Smooth muscle cell (in vitro differentiated cells): Measurements from ENCODE around the gene GRB10. TPM values are rescaled to one million over a fixed set of nuclear protein-coding genes. Genes with fewer than 3 reads are reported as not detected.

Experiments used
- DNase-seq: peaks from one replicate; lab custom pipeline; 2025; ENCODE audit not compliant: unreplicated experiment; lab: John Stamatoyannopoulos, UW
- H2AFZ ChIP-seq: fragments of 200-600 bp; sonication (generic); 2 replicates; pipeline ENCODE4 v1.6.0; 2016; ENCODE audit warnings: antibody characterized with exemption, low read depth, mild to moderate bottlenecking
- H3F3A ChIP-seq: fragments of 200-600 bp; sonication (generic); 2 replicates; pipeline ENCODE4 v1.6.0; 2017; ENCODE audit warnings: antibody characterized with exemption, low read depth
- H3K27ac ChIP-seq: fragments of 200-600 bp; sonication (generic); 2 replicates; pipeline ENCODE4 v1.5.1; 2016; ENCODE audit warnings: low read depth, mild to moderate bottlenecking
- H3K27me3 ChIP-seq: fragments of 200-600 bp; sonication (generic); 2 replicates; pipeline ENCODE4 v1.6.1; 2016; ENCODE audit warnings: low read depth, mild to moderate bottlenecking
- H3K36me3 ChIP-seq: fragments of 200-600 bp; sonication (generic); 2 replicates; pipeline ENCODE4 v1.5.1; 2016; ENCODE audit warnings: low read depth
- H3K4me1 ChIP-seq: fragments of 200-600 bp; sonication (generic); 2 replicates; pipeline ENCODE4 v1.5.1; 2016; ENCODE audit warnings: low read depth
- H3K4me2 ChIP-seq: fragments of 200-600 bp; sonication (generic); 2 replicates; pipeline ENCODE4 v1.6.0; 2016; ENCODE audit warnings: mild to moderate bottlenecking
- H3K4me3 ChIP-seq: fragments of 200-600 bp; sonication (generic); 2 replicates; pipeline ENCODE4 v1.5.1; 2016; ENCODE audit warnings: mild to moderate bottlenecking
- H3K79me2 ChIP-seq: fragments of 200-600 bp; sonication (generic); 2 replicates; pipeline ENCODE4 v1.6.0; 2016; ENCODE audit warnings: low read depth, mild to moderate bottlenecking
- H3K9ac ChIP-seq: fragments of 200-600 bp; sonication (generic); 2 replicates; pipeline ENCODE4 v1.6.0; 2016; ENCODE audit warnings: low read depth
- H3K9me3 ChIP-seq: fragments of 200-600 bp; sonication (generic); replicated peaks from 2 replicates; pipeline ENCODE4 v1.5.1; 2016; ENCODE audit warnings: low read depth
- H4K20me1 ChIP-seq: fragments of 200-600 bp; sonication (generic); 2 replicates; pipeline ENCODE4 v1.6.0; 2016; ENCODE audit warnings: low read depth
- CTCF ChIP-seq: fragments of 200-600 bp; sonication (generic); IDR thresholded peaks from 2 replicates; pipeline ENCODE4 v1.5.1; 2017; ENCODE audit warnings: borderline replicate concordance, mild to moderate bottlenecking, antibody characterized with exemption; ENCODE audit not compliant: insufficient read depth, poor library complexity, severe bottlenecking
- WGBS: methylation state at CpG from one replicate; pipeline ENCODE4 v1.1.7; 2016; ENCODE audit warnings: low lambda C conversion rate; 5-methylcytosine and 5-hydroxymethylcytosine counted together
- polyA plus RNA-seq: library from polyadenylated mRNA; unstranded; fragments of >200 nt; fragmentation: Nextera tagmentation; extraction: Ambion mirVana; gene quantifications from 2 replicates; pipeline ENCODE4 v1.2.1, GENCODE V29; 2016
- total RNA-seq: library from RNA; depleted of rRNA; stranded (reverse); fragments of >200 nt; gene quantifications from 2 replicates; pipeline ENCODE4 v1.2.3, GENCODE V29; 2014

The GRB10 gene
- total and polyA plus RNA-seq, 2 experiments from 2014 or later: 18.0 to 20.1 TPM

- Histone ChIP-seq H3K9me3 (no peaks in the 10 kb centered on the region), H3K27me3 (no peaks in the 10 kb centered on the region), H3K79me2 (no peaks in the 10 kb centered on the region), H3K27ac (no peak overlapping the region), H4K20me1 (peaks cover 40% of the 10 kb centered on the region), H3K4me3 (no peak overlapping the region), H3K9ac (no peak overlapping the region), H2AFZ (no peak overlapping the region), H3K36me3 (no peaks in the 10 kb centered on the region), H3K4me2 (no peak overlapping the region), H3F3A (no peaks in the 10 kb centered on the region), H3K4me1 (no peaks in the 10 kb centered on the region)
- 97% methylated on average over 17 of the region's 17 CpGs for WGBS
- no peak for DNase-seq
- no peak for TF ChIP-seq CTCF
Observed at GRCh38 chr7:50659329-50659965, 123.2 kb downstream of the GRB10 start.

- WGBS: 93% methylated on average over 11 of the region's 11 CpGs
- no peak for DNase-seq
- H3K27me3 ChIP-seq: no peaks in the 10 kb centered on the region
- no peak overlapping the region for H3K27ac ChIP-seq
- no peak overlapping the region for H2AFZ ChIP-seq
- H3F3A ChIP-seq: peaks cover 4% of the 10 kb centered on the region
- no peaks in the 10 kb centered on the region for H3K36me3 ChIP-seq
- no peak overlapping the region for H3K4me3 ChIP-seq
- no peaks in the 10 kb centered on the region for H3K4me1 ChIP-seq
- H3K4me2 ChIP-seq: no peak overlapping the region
- H3K9ac ChIP-seq: no peak overlapping the region
- peaks cover 39% of the 10 kb centered on the region for H4K20me1 ChIP-seq
- no peaks in the 10 kb centered on the region for H3K79me2 ChIP-seq
- TF ChIP-seq CTCF: no peak
- no peaks in the 10 kb centered on the region for H3K9me3 ChIP-seq
Observed at GRCh38 chr7:50658696-50659095, 124.0 kb downstream of the GRB10 start.

- Histone ChIP-seq H3K27me3 (no peaks in the 10 kb centered on the region), H2AFZ (no peak overlapping the region), H3K4me1 (no peaks in the 10 kb centered on the region), H3K4me3 (no peak overlapping the region), H3K4me2 (no peak overlapping the region), H3K27ac (no peak overlapping the region), H3F3A (peaks cover 4% of the 10 kb centered on the region), H4K20me1 (peaks cover 37% of the 10 kb centered on the region), H3K9me3 (no peaks in the 10 kb centered on the region), H3K79me2 (no peaks in the 10 kb centered on the region), H3K9ac (no peak overlapping the region), H3K36me3 (no peaks in the 10 kb centered on the region)
- 97% methylated on average over 7 of the region's 7 CpGs for WGBS
- no peak for DNase-seq
- TF ChIP-seq CTCF: no peak
Observed at GRCh38 chr7:50657912-50658311, 124.8 kb downstream of the GRB10 start.

GRCh38 chr7:50657341-50657873 lies 125.3 kb downstream of the GRB10 start:
- H2AFZ ChIP-seq: no peak overlapping the region
- H4K20me1 ChIP-seq: peaks cover 40% of the 10 kb centered on the region
- no peaks in the 10 kb centered on the region for H3K4me1 ChIP-seq
- no peak overlapping the region for H3K9ac ChIP-seq
- H3K79me2 ChIP-seq: no peaks in the 10 kb centered on the region
- no peak overlapping the region for H3K4me2 ChIP-seq
- H3K4me3 ChIP-seq: no peak overlapping the region
- no peaks in the 10 kb centered on the region for H3K36me3 ChIP-seq
- no peaks in the 10 kb centered on the region for H3K9me3 ChIP-seq
- H3K27me3 ChIP-seq: no peaks in the 10 kb centered on the region
- 86% methylated on average over 9 of the region's 9 CpGs for WGBS
- no peak for TF ChIP-seq CTCF
- peaks cover 4% of the 10 kb centered on the region for H3F3A ChIP-seq
- H3K27ac ChIP-seq: no peak overlapping the region
- DNase-seq: no peak
